ENCODE data around the gene BCS1L.
A peak's percentile ranks its signal among the peaks of the same experiment; 100 is the strongest.

The BCS1L gene

GRCh38 chr2:218659258-218659987, at the start of gene BCS1L, which contains the start of gene ZNF142:
Gene BCS1L, plus strand, starts transcription at chr2:218659683. Its CDS starts 1,305 bp downstream, at chr2:218660988.
Gene ZNF142, minus strand, starts transcription at chr2:218659623. Its CDS starts 3,194 bp downstream, at chr2:218656429.
- peak; percentile 92 to 96 for DNase-seq (ENCODE audit: low read depth in 2 of 2)

GRCh38 chr2:218615868-218616315, 43.6 kb upstream of the BCS1L start:
- no peak for DNase-seq (ENCODE audit: low read depth in 2 of 2)

- no peak for DNase-seq (ENCODE audit: low read depth in 2 of 2)
Observed at GRCh38 chr2:218618102-218618860, 41.2 kb upstream of the BCS1L start.

- DNase-seq (ENCODE audit: low read depth in 2 of 2), result no peak
Observed at GRCh38 chr2:218621007-218621406, 38.5 kb upstream of the BCS1L start.

GRCh38 chr2:218622606-218623365, 36.7 kb upstream of the BCS1L start:
- DNase-seq (ENCODE audit: low read depth in 2 of 2), result no peak

GRCh38 chr2:218623366-218623705, 36.1 kb upstream of the BCS1L start:
- no peak for DNase-seq (ENCODE audit: low read depth in 2 of 2)

GRCh38 chr2:218626369-218626768, 33.1 kb upstream of the BCS1L start:
- DNase-seq (ENCODE audit: low read depth in 2 of 2), result no peak

GRCh38 chr2:218627939-218628338, 31.5 kb upstream of the BCS1L start:
- no peak for DNase-seq (ENCODE audit: low read depth in 2 of 2)

- DNase-seq (ENCODE audit: low read depth in 2 of 2), result no peak
Observed at GRCh38 chr2:218631837-218632236, 27.6 kb upstream of the BCS1L start.

GRCh38 chr2:218635719-218636118, 23.8 kb upstream of the BCS1L start:
- no peak for DNase-seq (ENCODE audit: low read depth in 2 of 2)

- no peak for DNase-seq (ENCODE audit: low read depth in 2 of 2)
Observed at GRCh38 chr2:218638372-218638771, 21.1 kb upstream of the BCS1L start.

GRCh38 chr2:218642121-218642656, 17.3 kb upstream of the BCS1L start:
- no peak for DNase-seq (ENCODE audit: low read depth in 2 of 2)

GRCh38 chr2:218642786-218643185, 16.7 kb upstream of the BCS1L start:
- DNase-seq (ENCODE audit: low read depth in 2 of 2), result no peak

GRCh38 chr2:218643751-218644310, 15.7 kb upstream of the BCS1L start:
- no peak for DNase-seq (ENCODE audit: low read depth in 2 of 2)

GRCh38 chr2:218644721-218645120, 14.8 kb upstream of the BCS1L start:
- no peak for DNase-seq (ENCODE audit: low read depth in 2 of 2)

GRCh38 chr2:218645126-218645525, 14.4 kb upstream of the BCS1L start:
- DNase-seq (ENCODE audit: low read depth in 2 of 2), result no peak

- peak in 1 of 2 donors; percentile 39 for DNase-seq (ENCODE audit: low read depth in 2 of 2)
Observed at GRCh38 chr2:218648088-218648786, 11.2 kb upstream of the BCS1L start.

GRCh38 chr2:218648787-218649100, 10.7 kb upstream of the BCS1L start:
- DNase-seq (ENCODE audit: low read depth in 2 of 2), result no peak

- DNase-seq (ENCODE audit: low read depth in 2 of 2), result no peak
Observed at GRCh38 chr2:218655751-218656150, 3.7 kb upstream of the BCS1L start.

- peak; percentile 25 to 33 for DNase-seq (ENCODE audit: low read depth in 2 of 2)
Observed at GRCh38 chr2:218658671-218659257, 719 bp upstream of the BCS1L start.

GRCh38 chr2:218659988-218660358, 490 bp downstream of the BCS1L start:
- DNase-seq (ENCODE audit: low read depth in 2 of 2), result no peak
